ENCODE results near the gene WWOX. TPM values are rescaled to one million over a fixed set of nuclear protein-coding genes. Genes with fewer than 3 reads are reported as not detected.

WWOX gene
- total RNA-seq, 1 donor from 2014 or later, result 16.7 TPM

- no peaks in the 10 kb centered on the region for H3K36me3 ChIP-seq (ENCODE audit: control insufficient read depth in 3 of 3, insufficient read depth in 3 of 3, low read length in 3 of 3)
- H3K9me3 ChIP-seq (ENCODE audit: control insufficient read depth in 3 of 3, low read length in 3 of 3), result no peaks in the 10 kb centered on the region
- H3K9ac ChIP-seq (ENCODE audit: low read depth in 1 of 3, low read length in 3 of 3), result no peak overlapping the region
- no peak overlapping the region for H3K27ac ChIP-seq (ENCODE audit: low read depth, low read length)
- no peaks in the 10 kb centered on the region for H3K27me3 ChIP-seq (ENCODE audit: control insufficient read depth in 3 of 3, insufficient read depth in 3 of 3, low read length in 3 of 3)
- H3K4me3 ChIP-seq (ENCODE audit: low read length in 3 of 3), result no peak overlapping the region
- no peaks in the 10 kb centered on the region for H3K4me1 ChIP-seq (ENCODE audit: control insufficient read depth in 3 of 3, insufficient read depth in 3 of 3, low read length in 3 of 3)
Measured at GRCh38 chr16:78528265-78528664, 428.8 kb downstream of the WWOX start.

DNA sequence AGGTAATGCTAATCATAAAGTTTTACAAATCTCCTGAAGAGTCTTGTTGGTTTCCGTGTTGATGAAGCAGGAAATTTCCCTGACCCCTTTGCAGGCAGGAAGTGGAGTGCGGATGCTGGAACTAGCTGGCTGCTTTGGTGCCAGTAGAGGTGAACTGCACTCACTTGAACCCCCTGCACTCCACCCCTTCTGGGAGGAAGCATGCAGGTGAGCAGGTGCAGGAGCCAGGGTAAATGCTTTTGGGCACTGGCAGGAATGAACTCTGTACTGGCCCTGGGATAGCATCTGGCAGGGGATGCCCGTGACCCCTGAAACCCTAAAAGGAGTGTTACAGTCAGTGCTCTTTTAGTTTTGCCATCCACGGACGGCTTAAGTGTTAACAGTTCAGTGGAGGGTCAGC lies 430.4 kb downstream of the WWOX start:
- no peaks in the 10 kb centered on the region for H3K9me3 ChIP-seq (ENCODE audit: control insufficient read depth in 3 of 3, low read length in 3 of 3)
- H3K4me3 ChIP-seq (ENCODE audit: low read length in 3 of 3), result no peak overlapping the region
- H3K36me3 ChIP-seq (ENCODE audit: control insufficient read depth in 3 of 3, insufficient read depth in 3 of 3, low read length in 3 of 3), result no peaks in the 10 kb centered on the region

DNA sequence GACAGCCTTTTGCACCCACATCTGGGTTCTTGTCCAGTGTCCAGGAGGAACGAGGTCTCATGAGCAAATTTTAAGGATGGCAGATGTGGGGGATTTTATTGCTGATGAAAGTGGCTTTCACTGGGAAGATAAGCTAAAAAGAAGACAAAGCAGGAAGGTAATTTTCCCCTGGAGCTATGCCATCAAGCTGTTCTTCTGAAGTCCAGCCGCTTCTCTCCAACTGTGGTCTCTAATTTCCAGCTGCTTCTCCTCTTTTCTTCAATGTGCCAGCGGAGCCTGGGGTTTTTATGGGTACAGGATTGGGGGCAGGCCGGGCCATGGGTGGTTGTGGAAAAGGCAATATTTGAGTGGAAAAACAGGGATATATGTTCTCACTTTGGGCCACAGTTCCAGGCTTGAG lies 430.8 kb downstream of the WWOX start:
- H3K27ac ChIP-seq (ENCODE audit: low read depth, low read length), result no peak overlapping the region
- H3K9me3 ChIP-seq (ENCODE audit: control insufficient read depth in 3 of 3, low read length in 3 of 3), result no peaks in the 10 kb centered on the region
- no peak overlapping the region for H3K9ac ChIP-seq (ENCODE audit: low read depth in 1 of 3, low read length in 3 of 3)
- H3K27me3 ChIP-seq (ENCODE audit: control insufficient read depth in 3 of 3, insufficient read depth in 3 of 3, low read length in 3 of 3), result no peaks in the 10 kb centered on the region
- no peaks in the 10 kb centered on the region for H3K36me3 ChIP-seq (ENCODE audit: control insufficient read depth in 3 of 3, insufficient read depth in 3 of 3, low read length in 3 of 3)
- no peak overlapping the region for H3K4me3 ChIP-seq (ENCODE audit: low read length in 3 of 3)
- H3K4me1 ChIP-seq (ENCODE audit: control insufficient read depth in 3 of 3, insufficient read depth in 3 of 3, low read length in 3 of 3), result no peaks in the 10 kb centered on the region

More for the DNA sequence above, 430.4 kb downstream of the WWOX start:
- Histone ChIP-seq H3K9ac (ENCODE audit: low read depth in 1 of 3, low read length in 3 of 3) (no peak overlapping the region), H3K27me3 (ENCODE audit: control insufficient read depth in 3 of 3, insufficient read depth in 3 of 3, low read length in 3 of 3) (no peaks in the 10 kb centered on the region), H3K4me1 (ENCODE audit: control insufficient read depth in 3 of 3, insufficient read depth in 3 of 3, low read length in 3 of 3) (no peaks in the 10 kb centered on the region), H3K27ac (ENCODE audit: low read depth, low read length) (no peak overlapping the region)

DNA sequence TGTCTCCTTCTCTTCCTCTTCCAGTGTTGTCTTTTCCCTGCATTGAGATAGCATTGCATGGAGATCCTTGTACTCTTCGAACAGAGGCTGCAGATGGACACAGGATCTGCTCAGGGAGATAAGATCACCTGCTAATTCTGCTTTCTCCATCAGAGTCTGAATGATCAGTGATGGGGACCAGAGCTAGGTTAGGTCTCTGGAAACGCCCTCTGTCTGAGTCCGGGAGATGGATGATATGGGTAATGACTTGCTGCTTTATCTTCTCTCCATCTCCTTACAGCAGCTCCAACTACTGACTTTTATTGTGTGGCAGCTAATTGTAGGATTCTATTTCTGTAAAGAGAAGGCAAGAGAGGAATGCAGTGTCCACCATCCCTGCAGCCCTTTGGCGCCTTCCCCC lies 435.6 kb downstream of the WWOX start:
- no peak overlapping the region for H3K9ac ChIP-seq (ENCODE audit: low read depth in 1 of 3, low read length in 3 of 3)
- no peaks in the 10 kb centered on the region for H3K4me1 ChIP-seq (ENCODE audit: control insufficient read depth in 3 of 3, insufficient read depth in 3 of 3, low read length in 3 of 3)
- no peaks in the 10 kb centered on the region for H3K36me3 ChIP-seq (ENCODE audit: control insufficient read depth in 3 of 3, insufficient read depth in 3 of 3, low read length in 3 of 3)
- no peaks in the 10 kb centered on the region for H3K27me3 ChIP-seq (ENCODE audit: control insufficient read depth in 3 of 3, insufficient read depth in 3 of 3, low read length in 3 of 3)
- no peak overlapping the region for H3K27ac ChIP-seq (ENCODE audit: low read depth, low read length)
- no peak overlapping the region for H3K4me3 ChIP-seq (ENCODE audit: low read length in 3 of 3)
- H3K9me3 ChIP-seq (ENCODE audit: control insufficient read depth in 3 of 3, low read length in 3 of 3), result no peaks in the 10 kb centered on the region

DNA sequence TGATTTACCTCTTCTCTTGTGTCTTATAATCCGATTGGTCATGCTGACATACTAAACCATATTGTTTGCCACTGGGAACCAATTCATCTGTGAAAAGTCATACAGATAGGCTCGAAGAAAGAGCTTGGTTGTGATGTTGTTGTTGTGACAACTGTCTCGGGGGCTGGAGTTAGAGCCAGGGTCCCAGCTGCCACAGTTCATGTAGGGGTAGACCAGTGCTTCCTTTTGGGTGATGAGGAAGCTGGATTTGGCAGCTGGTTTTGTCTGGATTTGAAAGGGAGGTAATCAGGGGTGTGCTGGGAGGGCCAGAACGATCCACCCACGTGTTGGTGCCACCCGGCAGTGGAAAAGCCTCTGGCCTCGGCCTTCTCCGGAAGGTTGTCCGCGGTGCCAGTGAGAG lies 438.1 kb downstream of the WWOX start:
- no peaks in the 10 kb centered on the region for H3K9me3 ChIP-seq (ENCODE audit: control insufficient read depth in 3 of 3, low read length in 3 of 3)
- H3K4me3 ChIP-seq (ENCODE audit: low read length in 3 of 3), result no peak overlapping the region
- H3K27me3 ChIP-seq (ENCODE audit: control insufficient read depth in 3 of 3, insufficient read depth in 3 of 3, low read length in 3 of 3), result no peaks in the 10 kb centered on the region
- no peak overlapping the region for H3K27ac ChIP-seq (ENCODE audit: low read depth, low read length)
- H3K4me1 ChIP-seq (ENCODE audit: control insufficient read depth in 3 of 3, insufficient read depth in 3 of 3, low read length in 3 of 3), result no peaks in the 10 kb centered on the region
- H3K9ac ChIP-seq (ENCODE audit: low read depth in 1 of 3, low read length in 3 of 3), result no peak overlapping the region
- H3K36me3 ChIP-seq (ENCODE audit: control insufficient read depth in 3 of 3, insufficient read depth in 3 of 3, low read length in 3 of 3), result no peaks in the 10 kb centered on the region

- H3K27me3 ChIP-seq (ENCODE audit: control insufficient read depth in 3 of 3, insufficient read depth in 3 of 3, low read length in 3 of 3), result no peaks in the 10 kb centered on the region
- H3K4me1 ChIP-seq (ENCODE audit: control insufficient read depth in 3 of 3, insufficient read depth in 3 of 3, low read length in 3 of 3), result no peaks in the 10 kb centered on the region
- no peaks in the 10 kb centered on the region for H3K9me3 ChIP-seq (ENCODE audit: control insufficient read depth in 3 of 3, low read length in 3 of 3)
- H3K27ac ChIP-seq (ENCODE audit: low read depth, low read length), result no peak overlapping the region
- H3K4me3 ChIP-seq (ENCODE audit: low read length in 3 of 3), result no peak overlapping the region
- H3K36me3 ChIP-seq (ENCODE audit: control insufficient read depth in 3 of 3, insufficient read depth in 3 of 3, low read length in 3 of 3), result no peaks in the 10 kb centered on the region
- H3K9ac ChIP-seq (ENCODE audit: low read depth in 1 of 3, low read length in 3 of 3), result no peak overlapping the region
Measured at GRCh38 chr16:78538292-78538691, 438.8 kb downstream of the WWOX start.

- Histone ChIP-seq H3K9ac (ENCODE audit: low read depth in 1 of 3, low read length in 3 of 3) (no peak overlapping the region), H3K4me3 (ENCODE audit: low read length in 3 of 3) (no peak overlapping the region), H3K27ac (ENCODE audit: low read depth, low read length) (no peak overlapping the region), H3K36me3 (ENCODE audit: control insufficient read depth in 3 of 3, insufficient read depth in 3 of 3, low read length in 3 of 3) (no peaks in the 10 kb centered on the region), H3K9me3 (ENCODE audit: control insufficient read depth in 3 of 3, low read length in 3 of 3) (no peaks in the 10 kb centered on the region), H3K4me1 (ENCODE audit: control insufficient read depth in 3 of 3, insufficient read depth in 3 of 3, low read length in 3 of 3) (no peaks in the 10 kb centered on the region), H3K27me3 (ENCODE audit: control insufficient read depth in 3 of 3, insufficient read depth in 3 of 3, low read length in 3 of 3) (no peaks in the 10 kb centered on the region)
Measured at GRCh38 chr16:78538919-78539318, 439.5 kb downstream of the WWOX start.

- no peak overlapping the region for H3K9ac ChIP-seq (ENCODE audit: low read depth in 1 of 3, low read length in 3 of 3)
- H3K9me3 ChIP-seq (ENCODE audit: control insufficient read depth in 3 of 3, low read length in 3 of 3), result no peaks in the 10 kb centered on the region
- no peaks in the 10 kb centered on the region for H3K27me3 ChIP-seq (ENCODE audit: control insufficient read depth in 3 of 3, insufficient read depth in 3 of 3, low read length in 3 of 3)
- H3K27ac ChIP-seq (ENCODE audit: low read depth, low read length), result no peak overlapping the region
- H3K4me1 ChIP-seq (ENCODE audit: control insufficient read depth in 3 of 3, insufficient read depth in 3 of 3, low read length in 3 of 3), result no peaks in the 10 kb centered on the region
- H3K4me3 ChIP-seq (ENCODE audit: low read length in 3 of 3), result no peak overlapping the region
- H3K36me3 ChIP-seq (ENCODE audit: control insufficient read depth in 3 of 3, insufficient read depth in 3 of 3, low read length in 3 of 3), result no peaks in the 10 kb centered on the region
Measured at GRCh38 chr16:78542419-78542818, 443.0 kb downstream of the WWOX start.

- Histone ChIP-seq H3K9me3 (ENCODE audit: control insufficient read depth in 3 of 3, low read length in 3 of 3) (no peaks in the 10 kb centered on the region), H3K9ac (ENCODE audit: low read depth in 1 of 3, low read length in 3 of 3) (no peak overlapping the region), H3K4me1 (ENCODE audit: control insufficient read depth in 3 of 3, insufficient read depth in 3 of 3, low read length in 3 of 3) (no peaks in the 10 kb centered on the region), H3K36me3 (ENCODE audit: control insufficient read depth in 3 of 3, insufficient read depth in 3 of 3, low read length in 3 of 3) (no peaks in the 10 kb centered on the region), H3K4me3 (ENCODE audit: low read length in 3 of 3) (no peak overlapping the region), H3K27me3 (ENCODE audit: control insufficient read depth in 3 of 3, insufficient read depth in 3 of 3, low read length in 3 of 3) (no peaks in the 10 kb centered on the region), H3K27ac (ENCODE audit: low read depth, low read length) (no peak overlapping the region)
Measured at GRCh38 chr16:78543023-78543422, 443.6 kb downstream of the WWOX start.

- Histone ChIP-seq H3K27me3 (ENCODE audit: control insufficient read depth in 3 of 3, insufficient read depth in 3 of 3, low read length in 3 of 3) (no peaks in the 10 kb centered on the region), H3K27ac (ENCODE audit: low read depth, low read length) (no peak overlapping the region), H3K4me1 (ENCODE audit: control insufficient read depth in 3 of 3, insufficient read depth in 3 of 3, low read length in 3 of 3) (no peaks in the 10 kb centered on the region), H3K9ac (ENCODE audit: low read depth in 1 of 3, low read length in 3 of 3) (no peak overlapping the region), H3K36me3 (ENCODE audit: control insufficient read depth in 3 of 3, insufficient read depth in 3 of 3, low read length in 3 of 3) (no peaks in the 10 kb centered on the region), H3K4me3 (ENCODE audit: low read length in 3 of 3) (no peak overlapping the region), H3K9me3 (ENCODE audit: control insufficient read depth in 3 of 3, low read length in 3 of 3) (no peaks in the 10 kb centered on the region)
Measured at GRCh38 chr16:78549366-78549765, 449.9 kb downstream of the WWOX start.

GRCh38 chr16:78551487-78552085 lies 452.1 kb downstream of the WWOX start:
- no peak overlapping the region for H3K27ac ChIP-seq (ENCODE audit: low read depth, low read length)
- H3K9me3 ChIP-seq (ENCODE audit: control insufficient read depth in 3 of 3, low read length in 3 of 3), result no peaks in the 10 kb centered on the region
- no peaks in the 10 kb centered on the region for H3K27me3 ChIP-seq (ENCODE audit: control insufficient read depth in 3 of 3, insufficient read depth in 3 of 3, low read length in 3 of 3)
- H3K4me3 ChIP-seq (ENCODE audit: low read length in 3 of 3), result no peak overlapping the region
- H3K9ac ChIP-seq (ENCODE audit: low read depth in 1 of 3, low read length in 3 of 3), result no peak overlapping the region
- H3K4me1 ChIP-seq (ENCODE audit: control insufficient read depth in 3 of 3, insufficient read depth in 3 of 3, low read length in 3 of 3), result no peaks in the 10 kb centered on the region
- no peaks in the 10 kb centered on the region for H3K36me3 ChIP-seq (ENCODE audit: control insufficient read depth in 3 of 3, insufficient read depth in 3 of 3, low read length in 3 of 3)
